Activated CD4-positive, alpha-beta T cell treated with anti-CD3 and anti-CD28 coated beads, Interleukin-2, Interleukin-6, amounts not matched to agents 100 ng/mL and 50 ng/mL, durations not matched to agents 16 hours and 8 hours (primary cell): ENCODE results near the gene RSPH3.
"Not testable (repeated sequence)": the region's sequence is repeated elsewhere in the genome, so short reads cannot be mapped to it uniquely, and the experiment has no call there.

Experiments
- DNase-seq: peaks from one replicate; pipeline ENCODE4 v3.0.0-alpha.2; 2020

The RSPH3 gene, protein sequence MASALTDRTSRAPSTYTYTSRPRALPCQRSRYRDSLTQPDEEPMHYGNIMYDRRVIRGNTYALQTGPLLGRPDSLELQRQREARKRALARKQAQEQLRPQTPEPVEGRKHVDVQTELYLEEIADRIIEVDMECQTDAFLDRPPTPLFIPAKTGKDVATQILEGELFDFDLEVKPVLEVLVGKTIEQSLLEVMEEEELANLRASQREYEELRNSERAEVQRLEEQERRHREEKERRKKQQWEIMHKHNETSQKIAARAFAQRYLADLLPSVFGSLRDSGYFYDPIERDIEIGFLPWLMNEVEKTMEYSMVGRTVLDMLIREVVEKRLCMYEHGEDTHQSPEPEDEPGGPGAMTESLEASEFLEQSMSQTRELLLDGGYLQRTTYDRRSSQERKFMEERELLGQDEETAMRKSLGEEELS

DNA sequence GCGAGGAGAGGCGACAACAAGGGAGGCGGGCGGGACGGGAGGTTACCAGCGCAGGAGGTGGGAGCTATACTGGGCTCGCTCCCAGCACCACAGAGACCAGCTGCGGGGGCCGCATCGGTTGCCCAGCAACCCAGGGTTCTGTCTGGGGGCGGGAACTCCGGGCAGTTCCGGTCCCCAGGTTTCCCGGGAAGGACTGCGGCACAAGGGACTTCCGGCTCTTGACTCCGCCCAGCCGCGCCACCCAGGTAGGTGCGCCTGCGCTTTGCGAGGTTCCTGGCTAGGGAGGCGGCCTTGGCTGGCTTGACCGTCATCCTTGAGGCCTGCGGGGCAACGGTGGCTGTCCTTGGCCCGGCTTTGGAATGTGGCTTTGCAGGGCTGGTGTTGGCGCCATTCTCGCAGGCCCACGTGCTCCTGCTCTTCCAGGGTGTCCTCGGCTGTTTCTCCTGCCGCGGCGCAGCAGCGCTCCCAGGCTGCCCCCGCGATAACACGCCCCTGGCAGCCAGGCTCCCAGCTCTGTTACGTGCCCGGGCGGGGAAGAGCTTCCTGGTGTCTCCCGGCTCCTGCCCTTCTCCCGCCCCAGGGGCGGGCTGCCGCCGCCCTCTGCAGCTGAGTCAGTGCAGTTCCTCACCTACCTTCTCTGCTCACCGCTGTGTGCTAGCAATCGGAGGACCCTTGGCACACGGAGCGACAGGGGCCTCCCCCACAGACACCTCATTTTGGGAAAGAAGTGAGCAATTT is at the start of gene RSPH3:
Gene RSPH3, minus strand, starts transcription at position 537 of the 738 bp plus-strand sequence. CDS start 652 bp downstream, outside the sequence.
- peak; percentile 96 for DNase-seq

DNA sequence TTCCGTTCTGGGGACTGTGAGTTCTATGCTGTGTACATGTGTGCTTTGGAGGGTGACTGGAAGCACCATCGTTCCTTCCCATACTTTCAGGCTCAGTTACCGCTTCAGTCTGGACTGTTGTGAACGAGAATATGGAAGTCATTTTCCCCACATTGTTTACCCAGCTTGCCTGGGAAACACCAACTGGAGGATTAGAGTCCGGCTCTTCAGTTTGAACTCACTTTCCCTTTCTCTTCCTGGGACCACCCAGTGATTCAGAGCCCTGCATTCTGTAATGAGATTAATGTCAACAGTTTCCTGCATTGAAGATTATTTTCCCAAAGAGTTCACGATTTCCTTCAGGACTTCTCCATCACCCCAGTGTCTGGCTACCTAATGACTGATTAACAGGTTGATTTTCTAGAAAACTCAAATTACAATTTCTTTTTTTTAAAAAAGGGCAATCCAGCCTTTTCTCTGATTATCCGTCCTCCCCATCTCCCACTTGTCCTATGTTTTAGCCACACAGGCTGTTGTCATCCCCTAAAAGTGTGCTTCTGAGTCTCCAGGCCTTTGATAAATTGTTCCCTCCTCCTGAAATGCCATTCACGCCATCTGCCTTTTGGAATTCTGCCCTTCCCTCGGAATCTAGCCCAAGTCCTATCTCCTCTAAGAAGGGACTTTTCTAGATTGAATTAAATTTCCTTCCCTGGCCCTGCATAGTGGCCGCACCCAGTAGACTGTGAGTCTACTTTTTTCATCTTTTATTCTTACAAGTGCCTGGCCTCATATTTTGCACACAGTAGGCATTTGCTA is 48.1 kb upstream of the RSPH3 start:
- DNase-seq, result no peak

DNA sequence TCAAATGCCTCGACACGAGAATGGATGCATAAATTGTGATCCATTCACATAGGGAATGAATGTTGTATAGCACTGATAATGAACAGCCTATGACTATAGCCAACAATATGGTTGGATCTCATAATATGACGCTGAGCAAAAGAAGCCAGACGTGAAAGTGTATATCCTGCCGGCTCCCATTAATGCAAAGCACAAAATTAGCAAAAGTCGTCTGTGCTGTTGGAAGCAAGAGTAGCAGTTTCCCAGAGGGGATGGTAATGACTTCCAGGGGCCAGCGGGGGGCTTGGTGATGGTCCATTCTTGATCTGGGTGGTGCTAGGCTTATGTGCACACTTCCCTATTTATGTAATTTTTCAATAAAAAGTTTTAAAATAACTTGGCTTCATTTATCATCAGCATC is 45.8 kb upstream of the RSPH3 start:
- no peak for DNase-seq

DNA sequence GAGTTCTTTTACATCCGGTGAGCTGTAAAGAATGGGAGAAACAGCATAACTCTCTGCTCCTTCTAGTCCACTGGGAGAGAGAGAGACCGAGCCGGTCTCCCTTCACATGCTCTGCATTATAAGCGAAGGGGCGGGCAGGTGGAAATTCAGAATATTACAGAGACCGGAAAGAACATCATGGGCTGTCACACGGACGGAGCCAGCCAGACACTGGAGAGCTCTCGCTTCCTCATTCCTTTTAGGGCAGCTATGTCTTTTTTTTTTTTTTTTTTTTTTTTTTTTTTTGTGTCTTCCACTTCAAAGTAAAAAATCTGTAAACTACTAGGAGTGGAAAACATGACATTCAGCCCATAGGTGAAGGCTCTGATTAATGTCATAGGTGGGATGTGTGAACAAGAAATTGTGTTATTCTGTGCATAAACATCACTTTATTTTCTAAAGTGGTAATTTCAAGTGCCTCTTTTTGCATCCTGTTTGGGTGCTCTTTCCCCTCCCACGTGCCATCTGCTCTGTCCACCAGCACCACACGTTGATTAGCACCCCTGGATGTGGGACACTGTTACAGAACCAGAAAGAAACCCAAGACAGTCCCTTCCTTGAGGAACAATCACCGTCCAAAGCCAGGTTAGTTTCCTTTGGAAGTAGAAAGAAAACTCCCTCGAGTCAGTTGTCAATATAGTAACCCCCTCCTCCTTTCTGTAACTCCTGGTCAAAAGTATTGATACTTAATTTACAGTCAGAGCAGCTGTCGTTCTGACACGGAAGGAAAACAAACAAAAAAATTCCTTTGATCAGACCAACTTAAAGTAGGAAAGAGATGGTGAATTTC is 45.1 kb upstream of the RSPH3 start, which contains the start of gene TAGAP:
Gene TAGAP, minus strand, starts transcription at position 93 of the 829 bp plus-strand sequence. CDS start 845 bp downstream, outside the sequence.
- peak; percentile 92 for DNase-seq

DNA sequence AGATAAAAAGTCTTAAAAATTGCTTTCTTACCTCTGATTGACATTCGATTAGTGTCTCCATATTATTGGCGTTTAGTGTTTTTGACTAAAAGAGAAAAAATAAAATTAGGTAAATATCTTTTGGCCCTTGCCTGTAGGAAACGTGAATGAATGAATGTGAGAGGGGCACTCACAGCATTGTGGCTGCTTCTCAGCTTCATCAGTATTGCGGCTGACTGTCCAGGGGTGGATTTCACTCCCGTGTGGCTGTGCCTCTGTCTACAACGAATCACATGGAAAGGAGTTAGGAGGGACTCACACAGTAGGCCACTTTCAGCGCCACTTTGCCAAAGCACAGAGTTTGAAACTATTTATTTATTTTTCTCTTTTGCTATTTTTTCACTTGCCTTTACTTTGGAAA is 43.9 kb upstream of the RSPH3 start:
- peak; percentile 44 for DNase-seq

DNA sequence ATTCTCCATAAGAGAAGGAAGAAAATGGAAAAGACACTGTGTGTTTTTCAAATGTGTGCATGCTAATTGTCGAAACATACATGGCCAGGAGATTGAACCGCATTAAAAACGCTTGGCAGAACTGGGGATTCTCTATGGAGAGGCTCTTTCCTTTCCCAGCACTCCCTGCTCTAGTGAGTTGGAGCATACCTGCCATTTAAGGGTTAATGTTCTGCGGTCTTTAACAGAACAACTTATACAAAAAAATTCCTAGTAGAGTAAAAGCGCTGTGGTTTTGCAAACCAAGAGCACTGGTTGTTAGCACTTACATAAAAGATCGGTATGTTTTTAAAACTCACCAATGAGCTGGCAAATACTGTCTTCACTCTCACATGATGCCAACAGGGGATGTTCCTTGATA is 43.2 kb upstream of the RSPH3 start:
- peak; percentile 58 for DNase-seq

DNA sequence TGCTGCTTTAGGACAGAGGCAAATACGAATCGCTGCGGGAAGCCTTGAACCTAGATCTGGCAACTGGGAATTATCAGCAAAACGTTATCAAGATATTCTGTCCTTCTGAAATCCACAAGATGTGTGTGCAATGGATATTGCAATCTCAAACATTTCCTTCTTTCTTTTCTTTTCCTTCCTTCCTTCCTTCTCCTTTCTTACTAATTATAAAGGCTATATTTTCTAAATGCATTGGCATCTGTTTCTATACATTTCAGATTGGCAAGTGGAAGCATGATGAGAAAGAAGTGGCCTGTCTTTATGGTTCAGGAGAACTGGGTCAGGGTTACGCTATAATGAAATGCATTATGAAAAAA is 42.8 kb upstream of the RSPH3 start:
- no peak for DNase-seq

DNA sequence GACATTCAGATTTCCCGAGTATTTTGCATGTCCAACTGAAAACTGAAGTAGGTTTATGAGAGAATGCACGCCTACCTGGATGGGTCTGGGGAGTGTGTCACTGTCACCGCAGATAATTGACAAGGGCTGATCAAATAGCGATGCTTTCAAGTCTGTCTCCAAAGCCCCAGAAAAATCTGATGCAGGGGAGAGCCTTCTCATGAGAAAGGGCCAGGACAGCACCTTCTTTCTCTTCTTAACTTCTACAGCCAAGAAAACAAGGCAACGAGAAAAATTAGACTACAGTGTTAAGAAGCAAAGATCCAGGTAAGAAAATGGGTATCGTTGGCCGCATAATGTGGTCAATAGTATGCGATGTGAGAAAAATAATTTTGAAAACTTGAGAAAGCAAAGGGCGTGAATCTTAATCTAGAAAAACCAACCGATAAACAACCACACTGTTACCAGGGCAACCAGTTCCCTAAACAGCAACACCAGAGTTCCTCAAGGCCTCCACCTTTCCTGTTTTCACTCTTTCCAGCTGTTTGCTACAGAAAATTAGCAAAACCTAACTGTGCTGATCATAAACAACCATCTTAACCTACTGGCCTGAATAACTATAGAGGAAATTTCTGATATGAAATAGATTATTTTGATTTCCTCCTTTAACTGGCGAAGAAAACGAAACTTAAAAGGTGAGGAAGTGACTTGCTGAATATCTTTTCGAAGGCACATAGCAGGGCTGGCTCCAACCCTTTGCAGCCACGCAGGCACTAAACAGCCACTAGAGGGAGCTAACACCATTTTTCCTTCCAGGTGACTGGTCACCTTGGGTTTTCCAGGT is 42.2 kb upstream of the RSPH3 start:
- DNase-seq, result peak; percentile 90

DNA sequence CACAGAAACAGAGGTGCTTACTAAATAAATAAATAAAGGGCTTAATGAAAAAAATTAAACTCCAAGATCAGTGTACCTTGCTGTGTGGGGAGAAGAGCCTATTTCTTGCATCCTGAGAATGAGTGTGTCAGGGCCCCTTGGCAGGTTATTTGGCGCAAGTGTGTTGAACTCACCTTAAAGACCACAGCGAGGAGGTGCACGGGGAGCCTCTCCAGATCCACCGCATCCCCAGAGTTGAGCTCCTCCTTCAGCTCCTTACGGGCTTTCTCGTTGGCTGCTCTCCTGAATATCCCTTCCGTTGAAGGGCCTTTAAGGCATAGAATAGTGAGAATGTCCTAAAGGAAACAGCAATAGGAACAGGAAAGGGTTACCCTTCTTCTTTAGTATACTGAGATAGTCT is 41.2 kb upstream of the RSPH3 start:
- no peak for DNase-seq

DNA sequence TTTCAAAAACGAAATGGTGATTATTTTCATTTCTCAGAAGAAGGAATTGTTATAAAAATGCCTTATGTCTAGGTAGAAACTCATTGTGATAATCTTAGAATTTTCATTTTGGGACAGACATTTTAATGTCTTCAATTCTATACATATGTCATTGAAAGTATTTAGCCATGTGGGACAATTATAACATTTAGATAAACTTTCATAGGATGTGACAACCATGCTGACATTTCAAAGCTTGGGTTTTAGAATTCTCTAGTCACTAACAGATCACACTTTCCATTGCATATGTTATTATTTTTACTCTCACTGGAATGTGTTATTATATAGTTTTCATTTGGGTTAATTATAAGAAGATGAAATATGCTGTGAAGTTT is 39.9 kb upstream of the RSPH3 start:
- DNase-seq, result no peak

DNA sequence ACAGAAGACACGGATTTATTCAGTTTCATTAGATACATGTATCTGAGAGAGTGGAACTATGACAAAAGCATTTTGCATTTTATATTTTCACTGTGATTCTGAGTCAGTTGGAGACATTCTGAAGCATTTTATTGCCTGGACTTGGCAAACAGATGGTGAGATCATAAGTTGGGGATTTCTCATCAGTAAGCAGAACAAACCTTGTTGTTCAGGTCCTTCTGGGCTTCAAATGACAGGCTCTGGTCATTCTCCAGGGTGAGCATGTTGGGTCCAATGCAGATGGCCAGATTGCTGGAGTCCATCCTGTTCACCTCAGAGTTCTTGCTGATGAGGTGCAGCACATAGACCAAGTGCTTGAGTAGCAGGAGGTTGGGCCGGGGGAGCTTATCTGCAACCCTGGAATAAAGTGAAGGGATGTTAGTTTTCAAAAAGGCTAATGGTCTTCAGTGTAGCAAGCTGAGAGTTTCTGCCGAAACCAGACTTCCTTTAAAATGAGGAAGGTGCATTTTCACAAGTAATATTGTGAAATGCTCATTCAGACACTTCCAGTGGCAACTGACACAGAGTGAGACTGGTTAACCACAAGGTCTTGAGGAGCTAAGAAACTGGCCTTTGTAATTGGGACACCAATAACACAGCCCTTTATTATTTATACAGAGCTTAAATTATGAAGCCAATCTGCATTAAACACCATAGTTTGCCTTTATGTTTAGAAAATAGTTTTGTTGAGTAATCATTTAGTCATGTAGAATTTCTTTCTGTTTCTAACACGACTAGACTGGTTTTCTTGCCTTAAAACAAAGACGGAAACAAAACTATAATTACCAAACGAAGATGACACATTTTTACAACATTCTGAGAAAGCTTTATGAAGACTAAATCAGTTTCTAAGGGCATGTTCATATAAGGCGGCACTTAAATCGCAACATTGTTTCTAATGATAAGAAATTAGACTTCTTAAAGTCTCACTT is 39.2 kb upstream of the RSPH3 start:
- peak; percentile 87 for DNase-seq

DNA sequence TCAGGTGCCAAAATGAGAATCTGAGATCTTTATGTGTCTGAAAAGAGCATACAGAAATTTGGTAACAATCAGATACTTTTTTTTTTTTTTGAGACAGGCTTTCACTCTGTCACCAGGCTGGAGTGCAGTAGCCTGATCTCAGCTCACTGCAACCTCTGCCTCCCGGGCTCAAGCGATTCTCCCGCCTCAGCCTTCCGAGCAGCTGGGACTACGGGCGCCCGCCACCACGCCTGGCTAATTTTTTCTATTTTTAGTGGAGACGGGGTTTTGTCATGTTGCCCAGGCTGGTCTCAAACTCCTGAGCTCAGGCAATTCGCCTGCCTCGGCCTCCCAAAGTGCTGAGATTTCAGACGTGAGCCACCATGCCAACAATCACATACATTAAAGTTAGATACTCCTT is 38.3 kb upstream of the RSPH3 start:
- not testable (repeated sequence) for DNase-seq

DNA sequence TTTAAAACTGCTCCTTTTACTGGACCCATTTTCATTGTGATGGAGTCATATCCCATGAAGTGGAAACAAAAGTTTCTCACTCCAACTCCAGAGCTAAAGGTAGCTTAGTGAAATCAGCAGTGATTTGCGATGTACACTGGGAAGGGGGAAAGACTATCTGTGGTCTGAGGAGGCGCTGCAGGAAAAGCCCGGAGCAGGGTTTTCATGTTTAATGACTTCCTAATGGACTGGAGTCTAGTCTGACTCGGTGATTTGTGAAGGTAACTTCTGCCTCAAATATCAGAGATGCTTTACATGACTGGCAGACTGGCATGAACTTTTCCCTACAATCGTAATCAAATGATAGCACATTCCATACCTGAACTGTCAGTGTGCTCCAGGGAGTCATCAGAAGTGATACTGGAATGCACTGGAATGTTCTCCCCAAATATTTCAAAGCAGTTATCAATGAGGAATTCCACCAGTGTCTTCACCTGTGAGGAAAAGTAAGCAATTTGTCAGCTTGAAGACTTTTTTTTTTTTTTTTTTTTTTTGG is 37.8 kb upstream of the RSPH3 start:
- no peak for DNase-seq

DNA sequence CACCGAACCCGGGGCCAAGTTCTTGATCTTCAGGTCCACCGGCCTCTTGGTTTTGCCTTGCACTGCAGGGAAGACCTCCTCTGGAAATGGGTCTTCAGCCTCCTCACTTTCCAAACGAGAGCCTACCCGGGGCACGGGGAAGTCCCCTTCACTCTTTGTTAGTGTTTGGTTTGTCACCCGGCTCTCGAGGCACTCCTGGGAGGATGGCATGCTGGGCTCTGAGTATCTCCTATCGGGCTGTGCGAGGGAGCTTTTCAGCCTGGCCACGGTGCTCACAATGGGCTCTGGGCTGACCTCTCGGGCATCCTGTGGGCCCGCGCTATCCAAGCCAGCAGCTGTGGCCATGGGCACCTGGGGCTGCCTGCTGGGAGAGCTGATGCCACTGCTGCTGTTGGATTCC is 36.7 kb upstream of the RSPH3 start:
- no peak for DNase-seq

DNA sequence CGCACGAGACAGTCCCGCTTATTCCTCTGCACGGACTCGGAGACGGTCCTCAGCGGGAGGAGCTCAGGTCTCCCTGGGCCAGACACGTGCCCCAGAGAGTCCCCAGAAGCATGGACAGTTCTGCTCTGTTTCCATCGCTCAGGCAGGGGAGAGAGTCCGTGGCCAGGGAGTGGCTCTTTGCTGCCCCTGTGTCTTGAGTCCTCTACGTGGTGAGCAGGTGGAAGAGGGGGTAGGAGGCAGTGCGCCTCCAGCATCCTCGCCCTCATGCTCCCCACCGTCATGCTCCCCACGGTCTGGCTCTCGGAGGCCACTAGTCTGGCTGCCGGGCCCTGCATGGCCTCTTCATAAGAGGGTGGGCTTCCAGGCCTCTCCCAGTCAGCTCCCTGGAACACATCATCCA is 35.9 kb upstream of the RSPH3 start:
- no peak for DNase-seq

DNA sequence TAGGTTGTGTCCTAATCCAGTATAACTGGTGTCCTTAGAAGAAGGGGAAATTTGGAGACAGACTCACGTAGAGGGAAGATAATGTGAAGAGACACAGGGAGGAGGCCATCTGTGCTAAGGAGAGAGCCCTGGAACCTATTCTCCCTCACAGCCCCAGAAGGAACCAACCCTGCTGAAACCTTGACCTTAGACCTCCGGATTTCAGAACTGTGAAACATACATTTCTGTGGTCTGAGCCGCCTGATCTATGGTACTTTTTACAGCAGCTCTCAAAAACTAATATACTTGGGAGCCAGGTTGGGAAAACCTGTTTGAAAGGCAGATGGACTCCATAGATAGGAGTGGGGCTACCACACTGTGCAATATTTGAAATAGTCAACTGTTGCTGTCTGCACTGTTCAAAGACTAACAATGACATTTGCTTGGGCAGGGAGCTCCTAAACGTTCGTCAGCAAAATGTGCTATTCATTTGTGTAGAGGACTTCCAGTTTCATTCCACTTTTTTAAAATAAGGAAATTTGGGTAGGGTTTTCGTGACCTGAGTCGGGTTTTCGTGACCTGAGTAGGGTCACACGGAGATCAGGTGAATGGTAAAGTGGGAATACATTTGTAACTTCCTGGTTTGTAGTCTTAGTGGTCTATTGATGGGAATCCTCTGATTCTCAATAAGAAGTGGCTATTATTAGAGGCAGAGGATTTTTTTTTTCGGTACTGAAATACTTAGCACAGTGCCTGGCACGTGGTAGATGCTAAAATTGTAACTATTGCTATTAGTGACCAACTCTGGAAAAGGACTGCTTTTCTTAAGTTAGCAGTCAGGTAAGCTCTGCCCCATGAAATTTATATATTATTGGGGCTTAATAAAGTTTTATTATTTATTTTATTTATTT is 33.4 kb upstream of the RSPH3 start:
- DNase-seq, result no peak

DNA sequence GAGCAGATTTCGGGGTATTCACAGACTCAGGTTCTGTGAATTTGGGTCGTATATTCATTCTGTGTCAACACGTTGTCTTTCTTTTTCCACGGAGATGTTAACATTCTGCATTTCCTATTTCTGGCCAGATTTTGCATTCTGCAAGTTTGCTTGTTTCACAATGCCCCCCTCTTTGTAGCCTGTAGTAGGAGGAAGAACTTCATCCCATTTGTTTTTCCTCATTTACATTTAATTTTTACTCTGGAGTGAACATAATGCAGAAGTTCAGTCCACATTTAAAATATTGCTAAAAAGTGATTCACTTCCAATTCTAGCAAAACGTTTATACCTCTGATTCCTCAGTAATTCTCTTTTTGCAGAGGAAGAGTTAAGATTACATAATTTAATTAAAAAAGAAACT is 31.8 kb upstream of the RSPH3 start:
- DNase-seq, result no peak

DNA sequence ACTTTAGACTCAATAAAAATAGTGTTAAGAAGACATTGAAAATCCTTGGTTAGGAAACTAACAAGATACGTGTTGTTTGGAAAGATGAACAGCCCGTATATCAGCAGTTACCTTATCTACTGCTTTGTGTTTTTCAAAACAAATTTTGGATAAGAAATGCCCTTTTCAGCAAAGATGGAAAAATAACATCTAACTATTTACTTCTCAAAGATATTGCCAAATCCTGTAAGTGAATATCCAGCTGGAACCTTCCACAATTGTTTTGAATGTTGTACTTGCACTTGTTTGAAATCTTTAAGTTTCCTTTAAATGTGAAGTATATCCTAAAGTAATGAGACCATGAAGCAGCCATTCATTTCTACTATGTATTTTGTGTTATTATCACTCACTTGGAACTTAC is 30.2 kb upstream of the RSPH3 start:
- DNase-seq, result no peak

DNA sequence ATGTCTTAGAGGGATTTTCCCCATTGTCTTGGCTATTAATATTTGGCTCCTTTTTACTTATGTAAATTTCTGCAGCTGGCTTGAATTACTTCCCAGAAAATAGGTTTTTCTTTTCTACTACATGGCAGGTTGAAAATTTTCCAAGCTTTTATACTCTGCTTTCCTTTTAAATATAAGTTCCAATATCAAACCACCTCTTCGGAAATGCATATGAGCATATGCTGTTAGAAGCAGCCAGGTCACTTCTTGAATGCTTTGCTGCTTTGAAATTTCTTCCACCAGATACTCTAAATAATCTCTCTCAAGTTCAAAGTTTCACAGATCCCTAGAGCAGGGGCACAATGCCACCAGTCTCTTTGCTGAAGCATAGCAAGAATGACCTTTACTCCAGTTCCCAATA is 25.2 kb upstream of the RSPH3 start:
- DNase-seq, result not testable (repeated sequence)
